HG03469 (cell line): Measurements from ENCODE around the gene EHBP1.

Experiments
- ATAC-seq: cut with Tn5 transposase; IDR thresholded peaks from one replicate; pipeline ENCODE4 v1.9.1; 2021; ENCODE audit warnings: mild to moderate bottlenecking, moderate library complexity, moderate number of reproducible peaks; ENCODE audit not compliant: unreplicated experiment

Gene EHBP1

DNA sequence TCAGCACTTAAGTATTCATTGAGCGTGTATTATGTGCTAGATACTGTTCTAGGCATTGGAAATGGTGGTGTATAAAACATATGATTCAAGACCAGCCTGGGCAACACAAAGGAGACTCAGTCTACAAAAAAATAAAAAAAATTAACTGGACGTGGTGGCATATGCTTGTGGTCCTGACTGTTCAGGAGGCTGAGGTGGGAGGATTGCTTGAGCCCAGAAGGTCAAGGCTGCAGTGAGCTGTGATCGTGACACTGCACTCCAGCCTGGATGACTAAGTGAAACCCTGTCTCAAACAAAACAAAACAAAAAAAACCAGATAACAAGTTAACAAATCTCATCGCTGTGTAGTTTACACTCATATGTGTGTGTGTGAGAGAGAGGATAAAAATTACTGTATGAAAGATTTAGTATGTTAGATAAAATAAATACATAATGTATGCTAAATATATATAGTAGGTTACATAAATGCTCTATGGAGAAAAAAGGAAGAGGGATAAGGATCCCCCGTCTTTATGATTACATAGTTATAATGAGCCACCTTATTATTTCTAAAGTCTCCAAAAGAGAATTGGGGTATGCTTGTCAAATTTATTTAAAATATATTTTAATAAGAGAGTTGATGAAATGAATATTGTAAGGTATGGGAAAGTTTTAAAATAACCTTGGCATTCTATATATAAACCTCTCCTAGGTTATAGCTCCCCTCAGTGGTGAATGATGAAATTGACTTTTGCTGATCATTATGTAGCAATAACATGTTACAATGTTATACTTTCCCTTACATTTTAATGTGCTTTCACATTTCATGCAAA lies 69.2 kb downstream of the EHBP1 start:
- ATAC-seq = no peak

DNA sequence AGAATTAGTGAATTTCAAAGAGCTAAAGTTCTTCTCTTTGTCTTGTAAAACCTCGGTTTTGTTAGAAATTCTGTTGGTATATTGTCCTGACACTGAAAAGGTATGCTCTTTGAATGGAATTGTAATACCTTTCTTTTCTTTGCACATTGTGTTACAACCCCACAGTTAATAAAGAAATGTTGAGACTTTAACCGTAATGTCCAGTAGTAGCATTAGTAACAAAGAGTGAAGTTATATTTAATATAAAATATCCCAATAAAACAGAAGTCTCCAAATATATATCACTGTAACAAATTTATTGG lies 69.8 kb downstream of the EHBP1 start:
- no peak for ATAC-seq

DNA sequence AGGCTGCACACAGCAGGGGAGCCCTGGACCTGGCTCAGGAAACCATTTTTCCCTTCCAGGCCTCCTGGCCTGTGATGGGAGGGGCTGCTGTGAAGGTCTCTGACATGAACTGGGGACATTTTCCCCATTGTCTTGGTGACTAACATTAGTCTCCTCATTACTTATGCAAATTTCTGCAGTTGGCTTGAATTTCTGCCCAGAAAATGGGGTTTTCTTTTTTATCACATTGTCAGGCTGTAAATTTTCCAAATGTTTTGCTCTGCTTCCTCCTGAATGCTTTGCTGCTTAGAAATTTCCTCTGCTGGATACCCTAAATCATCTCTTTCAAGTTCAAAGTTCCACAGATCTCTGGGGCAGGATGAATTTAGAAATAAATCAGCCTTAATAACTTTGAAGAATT lies 78.2 kb downstream of the EHBP1 start:
- no peak for ATAC-seq

DNA sequence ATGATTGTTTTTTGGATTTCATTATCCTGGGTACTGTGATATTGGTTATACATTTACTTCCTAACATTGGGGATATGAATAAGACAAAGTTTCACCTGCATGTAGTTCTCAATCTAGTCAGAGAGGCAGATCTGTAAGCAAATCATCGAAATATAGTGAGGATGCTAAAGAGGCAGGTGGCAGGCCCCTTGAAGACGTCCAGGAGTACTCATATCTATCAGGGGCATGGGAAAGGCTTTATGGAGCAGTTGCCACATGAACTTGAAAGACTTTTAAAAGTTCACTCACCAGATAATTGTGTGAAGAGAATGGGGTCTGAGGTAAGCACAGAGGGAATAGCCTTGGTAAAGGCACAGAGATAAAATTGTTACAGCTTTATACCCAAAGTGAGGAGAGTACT lies 78.8 kb downstream of the EHBP1 start:
- no peak for ATAC-seq

DNA sequence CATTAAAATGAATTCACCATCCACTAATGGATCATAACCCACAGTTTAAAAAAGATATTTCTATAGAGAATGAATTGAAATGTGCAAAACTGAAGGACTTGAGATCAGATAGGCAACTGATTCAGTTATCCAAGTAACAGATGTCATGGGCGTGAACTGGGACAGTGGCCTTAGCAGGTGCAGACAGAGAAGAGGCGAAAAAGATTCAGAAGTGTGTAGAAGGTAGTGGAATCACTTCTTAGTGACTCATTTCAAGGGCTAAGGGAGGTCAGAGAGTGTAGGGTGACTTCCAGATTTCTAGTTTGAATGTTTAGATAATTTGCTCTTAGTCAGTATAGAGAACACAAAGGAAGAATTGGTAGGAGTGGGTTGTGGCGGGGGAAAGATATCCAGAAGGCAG lies 79.7 kb downstream of the EHBP1 start:
- ATAC-seq = no peak

DNA sequence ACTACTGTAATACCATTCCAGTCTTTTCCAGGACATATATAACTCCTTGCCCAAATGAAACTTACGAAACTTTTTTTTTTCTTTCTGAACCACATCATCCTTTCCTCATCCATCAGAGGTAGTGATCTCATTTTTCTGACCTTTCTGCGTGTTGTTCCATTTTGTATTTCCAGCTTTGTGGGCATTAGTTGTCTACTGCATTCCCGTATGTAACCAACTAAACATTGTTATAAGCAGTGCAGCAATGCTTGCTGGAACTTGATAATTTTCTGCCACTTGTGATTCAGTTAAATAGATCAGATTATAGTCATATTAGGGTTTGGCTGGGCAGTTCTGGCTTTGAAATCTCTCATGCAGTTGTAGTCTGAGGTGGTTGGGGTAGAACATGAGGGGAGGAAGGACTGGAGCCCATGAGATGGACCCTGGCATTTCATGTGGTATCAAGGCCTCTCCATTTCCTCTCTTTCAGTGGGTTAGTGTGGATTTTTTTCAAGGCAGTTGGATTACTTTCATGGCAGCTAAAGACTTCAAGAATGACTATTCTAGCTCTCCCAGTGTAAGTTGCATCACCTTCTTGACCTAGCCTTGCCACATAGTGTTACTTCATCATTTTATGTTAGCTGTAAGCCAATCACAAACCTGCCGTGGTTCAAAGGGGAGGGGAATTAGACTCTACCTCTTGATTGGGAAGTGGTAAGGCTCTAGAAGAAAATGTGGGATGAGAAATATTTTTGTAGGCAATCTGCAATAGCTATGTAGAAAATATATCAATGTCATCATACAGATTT lies 80.5 kb downstream of the EHBP1 start:
- no peak for ATAC-seq

DNA sequence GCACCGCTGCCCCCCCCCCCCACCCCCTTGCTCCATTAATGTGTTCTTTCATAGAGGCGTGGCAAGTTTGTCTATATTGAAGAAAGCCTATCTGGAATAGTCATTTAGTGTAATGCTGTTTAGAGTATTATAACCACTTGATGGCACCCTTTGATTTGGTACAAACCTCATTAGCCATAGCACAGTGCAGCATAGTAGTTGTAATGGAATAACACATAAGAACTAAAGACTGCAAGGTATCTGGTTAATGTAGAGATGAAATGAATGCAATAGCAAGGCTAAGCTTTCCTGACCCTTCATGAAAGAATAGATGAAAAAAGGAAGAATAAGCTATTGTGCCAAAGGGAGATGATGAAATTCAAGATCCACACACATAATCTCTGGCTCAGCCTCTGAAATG lies 81.9 kb downstream of the EHBP1 start:
- no peak for ATAC-seq

DNA sequence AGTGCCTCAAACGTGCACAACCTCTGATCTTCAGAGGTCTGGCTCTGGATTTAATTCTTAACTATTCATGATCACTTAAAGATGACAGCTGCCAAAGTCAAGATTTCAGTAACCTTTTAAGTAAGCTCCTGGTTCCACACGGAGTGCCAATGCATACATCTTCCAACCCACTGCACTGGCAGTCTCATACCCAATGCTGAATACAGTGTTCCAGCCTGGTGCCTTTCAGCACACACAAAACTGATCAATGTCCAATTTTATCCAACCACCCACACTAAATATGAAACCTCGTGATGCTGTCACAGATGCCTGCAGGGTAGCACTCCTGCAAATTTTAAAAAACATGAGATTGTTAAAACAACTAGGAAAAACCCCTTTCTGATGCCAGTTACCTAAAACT lies 84.0 kb downstream of the EHBP1 start:
- ATAC-seq = no peak

DNA sequence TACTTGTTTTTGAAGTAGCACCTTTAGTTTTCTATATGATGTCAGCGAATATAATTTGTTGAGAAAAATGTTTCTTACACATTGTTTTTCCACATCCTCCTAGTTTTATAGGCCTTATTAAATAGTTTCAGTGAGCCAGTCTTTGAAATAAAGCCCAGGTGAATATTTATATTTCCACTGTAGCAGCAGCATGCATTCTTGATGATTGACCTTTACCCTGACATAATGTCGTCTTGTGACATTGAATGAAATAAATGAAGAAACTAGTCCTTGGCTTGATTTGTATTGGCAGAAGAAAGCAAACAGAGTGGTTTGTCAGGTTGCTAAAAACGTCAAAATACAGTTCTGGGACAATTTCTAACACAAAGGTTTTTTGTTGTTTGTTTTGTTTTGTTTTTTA lies 84.4 kb downstream of the EHBP1 start:
- no peak for ATAC-seq

DNA sequence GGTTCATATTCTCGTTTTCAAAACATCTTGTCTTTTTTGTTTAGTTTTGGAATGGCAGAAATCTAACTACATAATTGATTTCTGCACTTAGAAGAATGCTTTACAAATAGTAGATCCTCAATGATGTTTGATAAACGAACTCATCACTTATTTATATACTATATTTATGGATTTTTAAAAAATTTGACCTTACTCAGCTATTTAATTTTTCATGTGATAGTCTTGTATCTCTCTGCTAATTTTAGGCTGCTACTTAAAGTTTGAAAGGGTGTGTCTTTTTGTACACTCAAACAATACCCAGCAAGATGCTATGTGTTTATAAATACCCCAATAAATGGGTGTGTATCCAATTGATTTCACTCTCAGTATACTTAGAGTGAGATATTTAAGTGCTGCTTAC lies 86.9 kb downstream of the EHBP1 start:
- no peak for ATAC-seq

DNA sequence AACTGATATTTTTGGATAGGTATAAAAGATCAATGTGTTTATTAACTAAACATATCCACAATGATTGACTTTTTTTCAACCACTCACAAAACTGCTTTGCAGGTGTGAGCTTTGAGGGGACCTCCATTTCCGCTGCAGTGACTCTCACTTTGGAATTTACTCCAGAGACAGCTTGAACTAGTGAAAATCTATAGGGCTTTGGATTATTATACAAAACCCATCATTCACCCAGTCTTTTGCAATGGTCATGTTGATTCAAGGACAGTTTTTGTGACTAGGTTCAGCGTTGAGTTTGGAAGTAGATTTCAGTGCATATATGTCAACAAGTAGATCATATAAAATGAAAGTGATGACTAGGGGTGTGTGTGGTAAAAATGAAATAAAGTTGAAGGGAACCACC lies 87.7 kb downstream of the EHBP1 start:
- no peak for ATAC-seq

DNA sequence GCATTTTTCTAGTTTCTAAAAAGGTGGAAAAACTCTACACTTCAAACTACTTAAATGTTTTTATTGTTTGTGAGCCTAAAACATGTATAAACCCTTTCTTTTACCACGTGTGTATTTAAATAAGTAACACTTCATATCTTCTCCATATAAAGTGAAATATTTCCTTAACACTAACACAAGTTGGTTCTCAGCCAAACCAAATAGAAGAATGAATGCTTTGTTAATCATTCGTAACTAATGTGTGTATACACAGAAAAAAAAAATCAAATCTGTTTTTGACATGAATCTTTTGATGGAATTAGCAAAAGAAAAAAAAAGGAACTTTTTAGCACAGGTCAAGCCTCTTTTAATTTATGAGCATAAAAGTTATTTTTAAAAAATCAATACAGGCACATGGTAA lies 89.3 kb downstream of the EHBP1 start:
- ATAC-seq = no peak

DNA sequence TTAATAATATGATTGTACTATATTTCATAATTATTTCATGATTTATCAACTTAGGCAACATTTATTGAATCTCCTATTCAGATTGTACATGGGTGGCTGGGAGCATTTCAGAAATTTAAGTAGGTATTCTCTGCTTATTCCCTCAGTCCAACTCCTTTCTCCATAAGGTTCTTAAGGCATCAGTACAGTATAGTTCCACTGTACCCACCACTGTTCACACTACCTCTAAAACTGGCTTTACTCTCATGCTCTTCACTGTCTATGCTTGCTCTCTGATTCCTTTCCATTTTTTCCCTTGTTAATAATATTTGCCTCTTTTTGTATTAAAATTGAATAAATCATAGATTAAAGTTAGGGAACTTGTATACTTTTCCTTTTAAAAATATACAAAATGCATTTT lies 89.8 kb downstream of the EHBP1 start:
- no peak for ATAC-seq

DNA sequence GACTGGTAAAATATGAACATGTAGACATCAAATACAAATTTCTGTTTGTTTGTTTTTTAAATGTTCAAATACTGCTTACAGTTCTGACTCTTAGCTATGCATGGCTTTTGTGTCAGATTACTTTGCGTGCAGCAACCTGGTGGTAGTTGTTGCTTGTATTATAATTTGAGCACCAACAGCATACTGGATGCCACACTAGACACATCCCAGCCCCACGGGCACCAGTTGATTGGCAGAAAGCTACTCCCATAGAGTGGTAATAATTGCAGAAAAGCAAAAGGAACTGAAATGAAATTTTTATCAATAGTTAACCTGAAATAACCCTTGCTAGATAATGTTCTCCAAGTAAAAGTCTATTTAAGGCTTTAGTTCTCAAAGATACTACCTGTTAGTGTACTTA lies 91.6 kb downstream of the EHBP1 start:
- no peak for ATAC-seq

DNA sequence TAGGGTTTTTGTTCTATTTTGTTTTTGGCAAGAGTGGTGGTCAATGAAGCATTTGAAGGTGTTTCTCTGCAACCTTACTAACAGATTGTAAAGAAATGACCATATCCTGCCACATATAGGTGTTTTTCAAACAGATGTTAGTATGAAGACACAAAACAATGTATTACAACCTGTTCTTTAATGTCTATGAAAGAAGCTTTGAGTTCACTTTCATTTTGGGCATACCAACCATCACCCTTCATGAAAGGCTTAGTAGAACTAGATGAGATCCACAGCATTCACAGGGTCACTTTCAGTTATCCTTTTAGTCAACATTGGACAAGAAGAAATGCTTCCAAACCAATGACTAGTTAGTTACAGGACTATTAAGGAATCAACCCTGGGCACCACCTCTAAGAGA lies 95.1 kb downstream of the EHBP1 start:
- ATAC-seq = no peak

DNA sequence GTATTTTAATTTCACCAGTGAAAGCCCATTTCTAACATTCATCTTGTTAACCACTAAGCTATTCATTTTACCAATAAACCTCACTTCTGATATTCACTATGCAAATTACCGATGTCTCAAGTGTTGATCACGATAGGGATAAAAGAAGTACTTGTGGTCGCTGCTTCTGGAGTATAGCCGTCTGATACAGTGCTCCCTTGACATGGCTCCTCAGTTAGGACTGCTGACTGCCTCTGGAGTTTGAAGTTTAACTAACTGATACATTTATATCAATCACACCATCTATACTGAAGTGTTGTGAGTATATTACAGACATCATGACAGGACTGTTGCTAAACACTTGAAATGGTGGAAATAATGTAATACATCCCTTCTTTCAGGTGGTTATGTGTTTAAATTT lies 95.6 kb downstream of the EHBP1 start:
- ATAC-seq = no peak

DNA sequence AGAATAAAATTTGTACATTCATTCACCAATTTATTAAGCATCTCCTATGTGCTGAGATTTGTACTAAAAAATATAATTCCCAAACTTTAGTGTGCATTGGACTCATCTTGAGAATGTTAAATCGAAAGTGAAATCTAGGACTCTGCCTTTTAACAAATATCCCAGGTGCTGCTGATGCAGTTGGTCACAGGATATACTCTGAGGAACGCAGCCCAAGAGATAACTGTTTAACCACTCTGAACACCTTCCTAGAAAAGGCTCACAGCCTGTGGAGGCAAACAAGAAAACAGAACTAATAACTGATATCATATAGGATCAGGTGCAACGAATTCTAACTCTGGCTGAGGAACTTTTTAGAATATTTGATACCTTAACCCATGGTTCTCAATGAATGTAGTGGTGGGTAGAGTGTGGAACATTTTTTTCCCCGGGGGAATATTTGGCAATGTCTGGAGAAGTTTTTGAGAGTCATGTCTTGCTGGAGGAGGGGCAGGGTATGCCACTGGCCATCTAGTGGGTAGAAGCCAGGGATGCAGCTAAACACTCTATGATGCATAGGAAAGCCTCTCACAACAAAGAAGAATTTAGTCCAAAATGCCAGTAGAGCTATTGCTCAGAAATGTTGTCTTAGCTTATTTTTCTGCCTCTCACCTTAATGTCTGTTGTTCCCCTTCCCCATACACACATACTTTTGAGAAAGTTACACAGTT lies 96.5 kb downstream of the EHBP1 start:
- no peak for ATAC-seq

DNA sequence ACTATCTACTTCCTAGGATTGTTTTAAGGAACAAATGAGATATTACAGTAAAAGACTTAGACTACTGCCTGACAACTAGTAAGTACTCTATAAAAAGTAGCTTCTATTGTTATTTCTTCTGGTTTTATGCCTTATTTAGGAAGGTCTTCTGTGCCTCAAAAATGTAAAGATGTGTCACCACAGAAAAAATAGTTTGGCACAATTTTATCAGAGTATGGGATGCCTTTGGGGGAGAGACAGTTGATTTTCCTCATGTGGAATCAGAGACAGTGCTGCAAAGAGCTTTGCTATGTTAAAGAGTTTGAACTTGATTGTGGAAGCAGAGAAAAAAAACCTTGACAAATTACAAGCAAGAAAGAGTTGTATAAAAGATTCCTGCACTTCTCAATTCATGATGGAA lies 98.4 kb downstream of the EHBP1 start:
- no peak for ATAC-seq

DNA sequence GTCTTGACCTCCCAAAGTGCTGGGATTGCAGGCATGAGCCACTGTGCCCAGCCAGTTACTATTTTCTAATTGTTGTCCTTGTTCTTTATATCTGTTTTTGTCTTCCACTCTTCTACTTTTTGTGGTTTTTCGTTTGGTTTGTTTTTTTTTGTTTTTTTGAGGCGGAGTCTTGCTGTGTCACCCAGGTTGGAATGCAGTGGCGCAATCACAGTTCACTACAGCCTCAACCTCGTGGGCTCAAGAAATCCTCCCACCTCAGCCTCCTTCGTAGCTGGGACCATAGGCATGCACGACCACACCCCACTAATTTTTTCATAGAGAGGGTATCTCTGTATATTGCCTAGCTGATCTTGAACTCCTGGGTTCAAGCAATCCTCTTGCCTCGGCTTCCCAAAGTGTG lies 100.7 kb downstream of the EHBP1 start:
- ATAC-seq = no peak

DNA sequence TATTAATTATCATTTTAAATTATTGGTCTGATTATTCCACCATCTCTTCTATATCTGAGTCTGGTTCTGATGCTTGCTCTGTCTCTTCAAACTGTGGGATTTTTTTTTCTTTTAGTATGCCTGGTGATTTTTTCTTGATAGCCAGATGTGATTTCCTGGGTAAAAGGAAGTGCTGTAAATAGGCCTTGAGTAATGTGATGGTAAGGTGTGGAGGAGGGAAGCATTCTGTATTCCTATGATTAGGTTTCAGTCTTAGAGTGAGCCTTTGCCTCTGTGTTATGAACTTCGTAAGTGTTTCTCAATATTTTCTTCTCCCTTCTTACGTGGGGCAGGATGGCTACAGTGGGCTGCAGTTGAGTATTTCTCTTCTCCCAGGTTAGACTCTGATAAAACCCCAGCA lies 103.0 kb downstream of the EHBP1 start:
- ATAC-seq = no peak

DNA sequence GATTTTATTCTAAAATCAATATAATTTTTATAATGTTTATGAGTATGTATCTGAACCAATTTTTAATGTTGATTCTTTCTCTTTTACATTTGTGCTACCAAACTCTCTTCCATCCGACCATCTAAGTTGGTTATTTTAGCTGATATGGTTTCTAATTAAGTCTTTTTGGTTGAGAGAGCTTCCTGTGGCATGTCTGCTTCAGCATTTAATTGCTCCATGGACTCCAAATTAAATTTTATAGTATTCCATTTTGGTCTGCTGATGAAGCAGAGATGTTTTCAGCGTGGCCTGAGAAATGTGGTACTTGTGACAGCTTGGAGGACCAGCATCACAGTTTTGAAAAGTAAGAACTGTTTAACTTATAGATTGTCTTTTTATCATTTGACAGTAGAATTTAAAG lies 105.6 kb downstream of the EHBP1 start:
- ATAC-seq = no peak

DNA sequence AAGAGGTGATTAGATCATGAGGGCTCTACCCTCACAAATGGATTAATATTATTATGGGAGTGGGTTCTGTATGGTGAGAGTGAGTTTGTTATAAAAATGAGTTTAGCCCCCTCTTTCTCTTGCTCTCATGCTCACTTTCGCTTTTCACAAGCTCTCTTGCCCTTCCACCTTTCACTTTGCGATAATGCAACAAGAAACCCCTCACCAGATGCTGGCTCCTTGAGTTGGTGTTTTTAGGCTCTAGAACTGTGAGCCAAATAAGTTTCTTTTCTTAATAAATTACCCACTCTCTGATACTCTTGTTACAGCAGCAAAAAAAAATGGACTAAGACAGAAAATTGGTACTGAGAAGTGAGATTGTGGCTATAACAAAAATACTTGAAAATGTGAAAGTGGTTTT lies 106.5 kb downstream of the EHBP1 start:
- ATAC-seq = no peak
